ENCODE measurements around the gene MBL2. TPM values are rescaled to one million over a fixed set of nuclear protein-coding genes. Genes with fewer than 3 reads are reported as not detected.

The MBL2 gene
- total RNA-seq, 1 experiment from 2014 or later, result not detected

DNA sequence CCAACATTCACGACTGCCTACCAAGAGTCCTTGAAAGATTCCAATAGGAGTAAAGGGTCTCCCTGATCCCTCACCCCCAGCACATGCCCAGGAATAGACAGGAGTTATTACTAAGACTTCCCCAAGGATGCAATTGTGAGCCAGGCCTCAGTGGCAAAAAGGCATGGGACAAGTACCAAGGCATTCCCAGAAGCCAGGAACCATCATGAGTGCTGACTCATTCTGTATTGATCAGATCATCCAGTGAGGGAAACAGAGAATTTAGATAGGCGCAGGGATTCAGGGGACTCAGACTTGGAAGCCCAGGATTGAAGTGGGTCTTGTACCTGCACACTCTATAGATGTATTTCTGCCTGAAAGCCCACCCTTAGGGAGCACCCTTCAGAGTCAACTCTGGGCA, 21.2 kb downstream of the MBL2 start:
- H4K20me1 ChIP-seq (ENCODE audit: low read length), result no peaks in the 10 kb centered on the region
- peaks cover 4% of the 10 kb centered on the region; the same call in 1 of the 2 replicates for H3K4me1 ChIP-seq (ENCODE audit: insufficient read depth, low read length)
- no peaks in the 10 kb centered on the region for H3F3A ChIP-seq (ENCODE audit: low read length, unreplicated experiment)
- peaks cover 3% of the 10 kb centered on the region; the same call in 1 of the 2 replicates for H3K9me2 ChIP-seq (replicated peaks; ENCODE audit: low read length)
- no peak for ATAC-seq
- no peak overlapping the region for H3K27ac ChIP-seq (ENCODE audit: low read length)
- TF ChIP-seq, protein P1, sequence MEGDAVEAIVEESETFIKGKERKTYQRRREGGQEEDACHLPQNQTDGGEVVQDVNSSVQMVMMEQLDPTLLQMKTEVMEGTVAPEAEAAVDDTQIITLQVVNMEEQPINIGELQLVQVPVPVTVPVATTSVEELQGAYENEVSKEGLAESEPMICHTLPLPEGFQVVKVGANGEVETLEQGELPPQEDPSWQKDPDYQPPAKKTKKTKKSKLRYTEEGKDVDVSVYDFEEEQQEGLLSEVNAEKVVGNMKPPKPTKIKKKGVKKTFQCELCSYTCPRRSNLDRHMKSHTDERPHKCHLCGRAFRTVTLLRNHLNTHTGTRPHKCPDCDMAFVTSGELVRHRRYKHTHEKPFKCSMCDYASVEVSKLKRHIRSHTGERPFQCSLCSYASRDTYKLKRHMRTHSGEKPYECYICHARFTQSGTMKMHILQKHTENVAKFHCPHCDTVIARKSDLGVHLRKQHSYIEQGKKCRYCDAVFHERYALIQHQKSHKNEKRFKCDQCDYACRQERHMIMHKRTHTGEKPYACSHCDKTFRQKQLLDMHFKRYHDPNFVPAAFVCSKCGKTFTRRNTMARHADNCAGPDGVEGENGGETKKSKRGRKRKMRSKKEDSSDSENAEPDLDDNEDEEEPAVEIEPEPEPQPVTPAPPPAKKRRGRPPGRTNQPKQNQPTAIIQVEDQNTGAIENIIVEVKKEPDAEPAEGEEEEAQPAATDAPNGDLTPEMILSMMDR (conservative IDR thresholded peaks at IDR 0.05; ENCODE audit: low read depth, low read length), result no peak
- TF ChIP-seq EZH2phosphoT487 (IDR thresholded peaks at IDR 0.05; ENCODE audit: borderline replicate concordance, low read length), result no peak
- no peak for TF ChIP-seq EZH2 (IDR thresholded peaks at IDR 0.05; ENCODE audit: low read length, unreplicated experiment)
- no peaks in the 10 kb centered on the region for H3K79me2 ChIP-seq (ENCODE audit: low read length)
- no peak overlapping the region for H3K4me3 ChIP-seq (ENCODE audit: low read length)
- intact Hi-C loops (cut with micrococcal nuclease), result no loop called here
- ChIA-PET CTCF (no interaction called here), POLR2A (ENCODE audit: unreplicated experiment) (no interaction called here)
- no peaks in the 10 kb centered on the region for H3K27me3 ChIP-seq (ENCODE audit: low read length)
- no peaks in the 10 kb centered on the region for H3K9me3 ChIP-seq (ENCODE audit: low read length)
- H3K9ac ChIP-seq (ENCODE audit: low read length), result no peak overlapping the region
- no peaks in the 10 kb centered on the region for H3K36me3 ChIP-seq (ENCODE audit: low read depth, low read length)
- BruUV-seq (replicated peaks), result no TSS peak
- DNase-seq, result no peak
- H3K4me2 ChIP-seq (ENCODE audit: low read length), result no peak overlapping the region
- no peak overlapping the region for H2AFZ ChIP-seq (ENCODE audit: low read length)

DNA sequence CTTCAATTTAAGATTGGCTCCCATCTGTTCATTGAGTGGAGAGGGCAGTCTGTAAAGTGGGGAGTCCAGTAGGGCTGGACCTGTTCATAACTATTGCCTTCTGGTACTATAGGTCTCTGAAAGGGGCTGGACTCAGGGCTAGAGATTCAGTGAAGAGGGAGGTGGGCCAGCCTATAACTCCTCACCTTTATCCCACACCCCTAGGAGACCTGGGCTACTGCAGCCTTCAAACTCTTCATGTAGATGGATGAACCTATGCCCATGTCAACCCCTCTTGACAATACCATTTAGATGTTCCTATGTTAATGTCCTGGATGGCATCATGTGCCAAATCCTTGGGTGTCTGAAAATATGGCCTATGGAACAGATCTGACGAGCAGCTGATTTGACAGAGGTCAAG, 22.0 kb downstream of the MBL2 start:
- Histone ChIP-seq H3K27ac (ENCODE audit: low read length) (no peak overlapping the region), H3K9me3 (ENCODE audit: low read length) (no peaks in the 10 kb centered on the region), H3F3A (ENCODE audit: low read length, unreplicated experiment) (no peaks in the 10 kb centered on the region), H3K9ac (ENCODE audit: low read length) (no peak overlapping the region), H4K20me1 (ENCODE audit: low read length) (no peaks in the 10 kb centered on the region), H3K27me3 (ENCODE audit: low read length) (no peaks in the 10 kb centered on the region), H3K9me2 (replicated peaks; ENCODE audit: low read length) (peaks cover 3% of the 10 kb centered on the region; the same call in 1 of the 2 replicates), H3K4me3 (ENCODE audit: low read length) (no peak overlapping the region), H3K4me1 (ENCODE audit: insufficient read depth, low read length) (peaks cover 4% of the 10 kb centered on the region; the same call in 1 of the 2 replicates), H3K79me2 (ENCODE audit: low read length) (no peaks in the 10 kb centered on the region), H2AFZ (ENCODE audit: low read length) (no peak overlapping the region), H3K36me3 (ENCODE audit: low read depth, low read length) (no peaks in the 10 kb centered on the region), H3K4me2 (ENCODE audit: low read length) (no peak overlapping the region)
- intact Hi-C loops (cut with micrococcal nuclease), result no loop called here
- DNase-seq (no peak), ATAC-seq (no peak)
- ChIA-PET POLR2A (ENCODE audit: unreplicated experiment) (no interaction called here), CTCF (no interaction called here)
- TF ChIP-seq, protein P1 (conservative IDR thresholded peaks at IDR 0.05; ENCODE audit: low read depth, low read length), result no peak
- TF ChIP-seq EZH2 (IDR thresholded peaks at IDR 0.05; ENCODE audit: low read length, unreplicated experiment) (no peak), EZH2phosphoT487 (IDR thresholded peaks at IDR 0.05; ENCODE audit: borderline replicate concordance, low read length) (no peak)
- BruUV-seq (replicated peaks), result no TSS peak

DNA sequence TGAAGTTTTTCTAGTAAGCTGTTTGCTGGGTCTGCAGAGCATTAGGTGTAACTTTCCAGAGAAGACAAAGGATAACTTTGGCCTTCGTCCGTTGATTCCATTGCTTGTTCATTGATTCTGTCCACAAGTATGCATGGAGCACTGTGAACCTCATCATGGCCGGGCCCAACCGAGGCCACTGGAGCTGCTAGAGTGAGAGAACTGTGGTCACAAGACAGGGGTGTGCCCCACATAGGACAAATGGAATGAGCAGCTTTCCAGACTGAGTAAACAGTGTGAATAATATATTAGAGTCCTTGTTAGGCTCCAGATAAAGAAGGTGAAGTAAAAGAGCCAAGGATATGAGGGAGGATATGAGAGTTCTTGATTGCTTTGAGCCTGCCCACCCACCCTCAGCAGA, 24.9 kb downstream of the MBL2 start:
- ChIA-PET CTCF (interaction anchor here (0.6 to 1.1 kb wide), 2 partner anchors 24 to 31 kb away, joined by 3 read pairs; no protein-coding TSS in a partner anchor), POLR2A (ENCODE audit: unreplicated experiment) (no interaction called here)
- H3K9ac ChIP-seq (ENCODE audit: low read length), result no peak overlapping the region
- H3K9me2 ChIP-seq (replicated peaks; ENCODE audit: low read length), result no peaks in the 10 kb centered on the region
- peak; percentile 43 for ATAC-seq
- no peaks in the 10 kb centered on the region for H3K36me3 ChIP-seq (ENCODE audit: low read depth, low read length)
- no peak for DNase-seq
- no peaks in the 10 kb centered on the region for H3K9me3 ChIP-seq (ENCODE audit: low read length)
- H3F3A ChIP-seq (ENCODE audit: low read length, unreplicated experiment), result no peaks in the 10 kb centered on the region
- BruUV-seq (replicated peaks), result no TSS peak
- no peak overlapping the region for H3K4me2 ChIP-seq (ENCODE audit: low read length)
- no peaks in the 10 kb centered on the region for H3K27me3 ChIP-seq (ENCODE audit: low read length)
- H3K4me3 ChIP-seq (ENCODE audit: low read length), result no peak overlapping the region
- H2AFZ ChIP-seq (ENCODE audit: low read length), result no peak overlapping the region
- H3K4me1 ChIP-seq (ENCODE audit: insufficient read depth, low read length), result no peaks in the 10 kb centered on the region
- intact Hi-C loops (cut with micrococcal nuclease), result no loop called here
- H3K27ac ChIP-seq (ENCODE audit: low read length), result no peak overlapping the region
- H3K79me2 ChIP-seq (ENCODE audit: low read length), result no peaks in the 10 kb centered on the region
- H4K20me1 ChIP-seq (ENCODE audit: low read length), result no peaks in the 10 kb centered on the region
- TF ChIP-seq EZH2 (IDR thresholded peaks at IDR 0.05; ENCODE audit: low read length, unreplicated experiment) (no peak), EZH2phosphoT487 (IDR thresholded peaks at IDR 0.05; ENCODE audit: borderline replicate concordance, low read length) (no peak)
- TF ChIP-seq, protein P1 (conservative IDR thresholded peaks at IDR 0.05; ENCODE audit: low read depth, low read length), result no peak

Measured in PC-3 (cell line).